NCI-H748 (cell line): ENCODE data around the gene PCLO.
"Not testable (repeated sequence)": the region's sequence is repeated elsewhere in the genome, so short reads cannot be mapped to it uniquely, and the experiment has no call there.

Experiments used
- DNase-seq: peaks from one replicate; lab custom pipeline; 2025; ENCODE audit not compliant: unreplicated experiment; lab: John Stamatoyannopoulos, UW

PCLO gene

DNA sequence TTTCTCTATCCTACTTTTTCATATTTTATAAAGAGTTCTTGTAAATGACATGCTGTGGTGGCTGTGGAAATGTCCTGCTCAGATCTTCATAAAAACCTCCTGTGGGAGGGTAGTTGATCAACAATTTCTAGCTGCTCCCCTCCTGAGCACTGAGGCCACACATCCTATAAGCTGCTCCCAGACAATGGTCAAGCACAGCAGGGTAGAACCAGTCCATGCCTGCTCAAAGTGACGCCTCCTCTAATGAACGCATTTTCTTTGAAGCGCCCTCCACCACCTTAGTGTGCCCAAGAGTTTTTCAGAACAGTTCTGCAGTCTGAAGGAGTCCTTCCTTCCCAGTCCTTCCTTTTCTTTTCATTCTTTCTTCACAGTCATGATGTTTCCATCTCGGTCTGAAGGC is 420.5 kb downstream of the PCLO start:
- no peak for DNase-seq

DNA sequence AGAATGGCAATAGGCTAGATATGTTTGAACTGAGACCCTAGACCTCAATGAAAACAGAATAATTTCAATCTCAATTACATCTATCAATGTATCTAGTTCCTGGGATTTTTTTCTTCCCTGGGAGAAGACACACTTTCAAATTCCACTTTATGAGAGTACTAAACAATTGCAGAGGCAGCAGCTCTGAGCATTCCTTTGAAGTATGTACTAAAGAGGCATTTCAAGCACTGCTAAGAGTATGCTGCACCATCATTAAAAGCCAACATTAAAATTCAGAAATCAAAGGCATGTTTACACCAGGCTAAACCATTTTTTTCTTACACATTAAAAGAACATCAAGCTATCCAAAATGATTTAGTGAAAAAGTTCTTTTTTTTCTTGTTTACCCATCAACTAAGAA is 421.2 kb downstream of the PCLO start:
- DNase-seq, result no peak

DNA sequence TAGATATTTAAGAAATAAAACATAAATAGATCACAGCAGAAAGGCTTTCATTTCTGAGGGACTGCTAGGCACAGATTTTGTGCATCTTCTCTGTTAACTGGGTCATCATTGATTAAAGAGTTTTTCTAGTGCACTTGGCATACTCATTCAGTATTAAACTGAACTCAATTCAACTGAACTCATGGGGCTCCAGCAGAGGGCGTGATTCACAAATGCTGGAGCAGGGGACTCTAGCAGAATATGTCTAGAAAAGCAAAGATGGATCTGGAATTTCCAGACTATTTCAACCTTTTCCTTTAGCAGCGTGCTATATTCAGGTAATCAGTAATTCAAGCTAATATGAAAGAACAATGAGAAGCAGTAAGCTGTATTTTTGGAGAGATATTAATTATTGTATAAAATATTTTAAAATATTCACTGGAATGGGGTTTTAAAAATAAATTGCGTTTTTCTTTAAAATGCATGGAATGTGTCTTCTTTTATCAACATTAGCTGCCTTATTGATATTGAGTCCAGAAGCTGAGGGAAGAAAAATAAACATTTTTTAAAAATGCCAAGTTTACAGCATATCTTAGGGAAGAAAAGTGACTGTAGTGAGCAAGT is 422.3 kb downstream of the PCLO start:
- DNase-seq, result peak; percentile 79

DNA sequence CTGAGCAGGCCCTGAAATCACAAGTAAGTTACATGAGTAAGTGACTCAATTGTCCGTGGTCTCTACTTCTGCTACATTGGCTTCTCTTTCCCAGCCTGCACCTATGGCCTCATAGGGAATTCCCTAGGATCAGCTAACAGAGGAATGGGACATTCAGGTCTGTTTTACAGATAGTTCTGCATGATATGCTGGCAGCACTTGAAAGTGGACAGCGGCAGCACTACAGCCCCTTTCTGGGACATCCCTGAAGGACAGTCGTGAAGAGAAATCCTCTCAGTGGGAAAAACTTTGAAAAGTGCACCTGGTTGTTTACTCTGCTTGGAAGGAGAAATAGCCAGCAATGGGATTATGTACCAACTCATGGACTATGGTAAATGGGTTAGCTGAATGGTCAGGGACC is 426.1 kb downstream of the PCLO start:
- DNase-seq, result no peak

DNA sequence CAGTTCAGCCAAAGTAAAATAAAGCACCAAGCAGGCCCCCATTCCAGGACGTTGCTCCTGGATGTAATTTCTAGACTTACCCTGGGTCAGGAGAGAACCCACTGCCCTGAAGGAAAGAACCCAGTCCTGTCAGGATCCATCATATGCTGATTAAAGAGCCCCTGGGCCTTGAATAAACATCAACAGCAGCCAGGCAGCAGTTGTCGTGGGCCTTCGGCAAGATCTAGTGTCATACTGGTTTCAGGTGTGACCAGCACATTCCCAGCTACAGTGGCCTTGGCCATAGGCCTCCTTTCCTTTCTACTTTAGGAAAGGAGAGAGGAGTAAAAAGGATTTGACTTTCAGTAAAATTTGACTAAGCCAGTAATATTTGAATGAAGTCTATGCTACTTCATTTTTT is 430.0 kb downstream of the PCLO start:
- no peak for DNase-seq

DNA sequence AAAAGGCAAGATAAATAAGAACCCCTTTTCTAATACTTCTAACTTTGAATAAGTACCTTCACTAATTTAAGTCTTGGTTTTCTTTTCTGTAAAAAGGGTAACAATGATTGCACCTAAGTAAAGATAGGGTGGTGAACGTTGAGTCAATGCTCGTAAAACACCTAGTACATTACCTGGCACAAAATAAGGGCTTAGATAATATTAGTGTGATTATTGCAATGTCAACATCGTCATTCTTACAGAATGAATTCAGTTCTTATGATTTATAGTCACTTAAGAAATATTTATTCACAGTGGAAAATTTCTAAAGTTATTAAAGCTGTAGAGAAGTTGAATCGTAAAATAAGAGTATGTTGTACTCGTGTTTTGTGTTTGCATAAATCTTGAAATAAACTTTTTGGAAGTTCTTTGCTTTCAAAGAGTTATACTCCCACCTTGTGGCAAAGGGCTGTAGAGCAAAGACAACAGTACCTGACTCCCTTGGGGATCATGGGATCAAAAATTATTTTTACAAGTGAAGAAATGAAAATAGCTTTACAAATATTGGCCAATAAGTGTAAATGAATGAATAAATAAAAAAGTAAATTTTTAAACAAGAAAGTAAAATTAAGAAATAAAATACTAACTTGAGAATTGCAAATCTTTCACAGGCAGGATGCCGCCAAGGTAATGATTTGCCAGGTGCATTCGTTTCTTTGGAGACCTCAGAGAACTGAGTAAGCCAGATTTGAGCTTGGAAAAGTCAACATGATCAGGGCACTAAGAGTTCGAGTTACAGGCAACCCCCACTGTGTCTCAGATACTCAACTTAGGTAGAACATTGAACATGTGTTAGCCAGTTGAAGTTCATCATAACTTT is 433.3 kb downstream of the PCLO start:
- DNase-seq, result peak; percentile 57

DNA sequence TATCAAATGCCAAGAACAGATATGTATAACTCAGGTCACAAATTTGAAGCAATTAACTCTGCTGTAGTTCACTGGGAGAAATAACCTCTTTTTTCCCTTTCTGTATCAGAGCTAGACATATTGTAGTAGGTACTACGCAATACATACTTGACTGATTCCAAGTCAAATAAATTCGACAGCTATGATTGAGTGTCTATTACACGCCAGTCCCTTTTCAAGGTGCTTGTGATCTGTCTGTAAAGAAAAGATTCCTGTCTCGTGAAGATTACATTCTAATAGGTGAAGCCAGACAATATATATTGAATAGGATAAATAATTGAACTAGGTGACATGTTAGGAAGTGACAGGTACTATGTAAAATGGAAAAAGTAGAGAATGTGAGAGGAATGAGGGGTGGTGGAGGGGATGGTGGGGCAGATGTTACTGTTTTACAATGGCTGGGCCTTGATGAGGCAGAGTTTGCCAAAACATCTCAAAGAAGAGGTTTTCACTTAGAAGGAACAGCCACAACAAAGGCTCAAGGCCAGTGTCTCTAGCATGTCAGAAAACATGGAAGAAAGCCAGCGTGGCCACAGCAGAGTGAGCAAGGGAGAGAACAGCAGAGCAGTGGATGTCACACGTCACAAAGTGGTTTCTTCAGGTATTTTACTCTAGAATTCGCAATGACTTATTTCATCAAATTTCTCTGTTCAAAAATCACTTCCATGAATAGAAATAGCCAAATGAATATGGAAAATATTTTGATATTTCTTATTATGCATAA is 436.5 kb downstream of the PCLO start:
- peak; percentile 20 for DNase-seq

DNA sequence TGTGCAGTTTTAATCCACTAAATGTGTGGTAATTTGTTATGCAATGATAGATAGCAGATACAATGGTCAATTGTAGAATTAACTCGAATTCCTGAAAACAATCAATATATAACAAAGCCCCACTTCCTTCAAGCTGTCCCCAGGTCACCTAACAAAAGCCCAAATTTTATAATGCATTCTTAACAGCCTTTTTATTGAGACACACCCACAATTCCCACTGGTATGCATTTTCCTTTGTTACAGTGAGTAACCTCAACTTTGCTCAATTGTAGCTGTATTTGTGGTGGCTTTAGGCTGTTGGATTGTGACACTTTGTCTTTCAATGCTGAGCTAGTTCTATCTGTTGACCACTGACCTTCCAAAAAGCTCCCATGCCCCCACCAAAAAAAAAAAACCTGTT is 439.3 kb downstream of the PCLO start:
- DNase-seq, result peak; percentile 31

DNA sequence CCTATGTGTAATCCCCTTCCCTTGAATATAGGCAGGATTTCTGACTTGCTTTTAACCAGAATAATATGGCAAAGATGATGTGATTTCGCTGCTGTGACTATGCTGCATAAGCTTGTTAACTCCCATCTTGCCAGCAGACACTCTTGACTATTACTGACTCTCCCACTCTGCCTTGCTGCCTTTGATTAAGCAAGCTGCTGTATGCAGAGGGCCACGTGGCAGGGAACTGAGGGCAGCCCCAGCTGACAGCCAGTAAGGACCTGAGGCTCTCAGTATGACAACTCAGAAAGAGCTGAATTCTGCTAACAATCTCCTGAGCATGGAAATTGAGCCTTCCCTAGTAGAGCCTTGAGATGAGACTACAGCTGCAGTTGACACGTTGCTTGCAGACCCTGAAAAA is 439.7 kb downstream of the PCLO start:
- DNase-seq, result peak; percentile 31

DNA sequence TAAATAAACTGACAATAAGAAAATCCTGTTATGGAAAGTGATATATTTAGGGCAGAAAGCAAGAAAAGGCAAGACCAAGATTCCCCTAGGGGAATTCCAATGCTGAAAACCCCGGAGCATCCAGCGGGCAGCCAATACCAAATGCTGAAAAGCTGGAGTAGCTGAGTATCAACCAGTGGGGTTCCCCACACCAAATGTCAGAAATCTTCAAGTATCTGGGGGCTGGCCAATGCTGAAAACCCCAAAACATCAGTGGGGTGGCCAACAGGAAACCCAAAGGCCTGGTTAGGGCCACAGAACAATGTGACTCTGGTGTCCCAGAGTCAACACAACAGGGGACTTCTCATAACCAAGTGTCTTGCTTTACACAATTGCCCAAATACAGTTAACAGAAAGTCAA is 447.3 kb downstream of the PCLO start:
- DNase-seq, result no peak

DNA sequence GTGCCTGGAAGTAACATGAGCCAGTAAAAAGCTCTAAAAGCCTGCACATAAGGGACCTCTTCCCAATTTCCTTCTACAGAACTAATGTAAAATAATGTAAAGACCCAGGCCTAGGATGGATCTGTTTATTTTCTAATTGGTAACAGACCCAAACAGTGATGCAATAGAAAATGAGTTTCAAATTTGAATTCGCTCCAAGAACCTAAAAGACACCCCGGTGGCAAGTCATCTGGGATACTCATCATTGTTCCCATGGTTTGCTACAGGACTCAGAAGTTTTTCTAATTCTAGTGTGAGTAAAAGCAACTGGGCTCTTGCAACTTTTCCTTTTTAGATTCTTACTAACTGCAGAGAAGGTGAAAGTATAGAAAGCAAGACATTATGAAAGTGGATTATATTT is 447.8 kb downstream of the PCLO start:
- no peak for DNase-seq

DNA sequence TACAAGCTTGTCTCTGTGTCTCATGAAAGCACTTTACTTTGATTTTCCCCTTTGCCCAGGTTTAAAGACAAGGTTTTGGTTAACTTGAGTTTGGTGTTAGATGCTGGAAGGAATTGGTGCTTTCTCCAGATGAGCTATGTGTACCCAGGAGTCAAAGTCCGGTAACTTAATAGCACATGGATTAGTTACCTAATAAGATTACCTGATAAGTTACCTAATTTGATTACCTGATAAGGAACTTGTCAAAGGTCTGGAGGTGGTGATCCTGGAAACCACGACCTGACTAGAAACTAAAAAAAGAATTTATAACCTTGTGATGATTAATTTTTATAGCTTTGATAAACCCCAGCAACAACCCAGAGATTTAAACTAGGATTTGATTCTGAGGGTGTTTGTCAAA is 449.2 kb downstream of the PCLO start:
- DNase-seq, result no peak

DNA sequence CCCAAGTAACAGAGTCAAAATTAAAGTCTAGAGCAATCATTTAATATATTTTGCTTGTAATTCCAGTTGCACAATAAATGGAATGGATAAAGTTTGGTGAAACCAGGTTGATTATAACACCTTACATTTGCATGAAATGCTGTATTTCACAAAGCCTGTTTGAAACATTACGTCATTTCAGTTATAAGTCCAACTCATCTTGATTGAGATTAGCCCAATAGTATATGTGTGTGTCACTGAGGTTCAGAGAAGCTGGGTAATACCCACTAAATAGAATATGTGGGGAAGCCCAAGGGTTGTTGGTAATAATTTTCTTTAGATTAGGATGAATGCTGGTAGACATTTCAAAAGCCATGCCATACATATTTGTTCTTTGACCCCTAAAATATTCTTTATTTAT is 456.3 kb downstream of the PCLO start:
- not testable (repeated sequence) for DNase-seq

DNA sequence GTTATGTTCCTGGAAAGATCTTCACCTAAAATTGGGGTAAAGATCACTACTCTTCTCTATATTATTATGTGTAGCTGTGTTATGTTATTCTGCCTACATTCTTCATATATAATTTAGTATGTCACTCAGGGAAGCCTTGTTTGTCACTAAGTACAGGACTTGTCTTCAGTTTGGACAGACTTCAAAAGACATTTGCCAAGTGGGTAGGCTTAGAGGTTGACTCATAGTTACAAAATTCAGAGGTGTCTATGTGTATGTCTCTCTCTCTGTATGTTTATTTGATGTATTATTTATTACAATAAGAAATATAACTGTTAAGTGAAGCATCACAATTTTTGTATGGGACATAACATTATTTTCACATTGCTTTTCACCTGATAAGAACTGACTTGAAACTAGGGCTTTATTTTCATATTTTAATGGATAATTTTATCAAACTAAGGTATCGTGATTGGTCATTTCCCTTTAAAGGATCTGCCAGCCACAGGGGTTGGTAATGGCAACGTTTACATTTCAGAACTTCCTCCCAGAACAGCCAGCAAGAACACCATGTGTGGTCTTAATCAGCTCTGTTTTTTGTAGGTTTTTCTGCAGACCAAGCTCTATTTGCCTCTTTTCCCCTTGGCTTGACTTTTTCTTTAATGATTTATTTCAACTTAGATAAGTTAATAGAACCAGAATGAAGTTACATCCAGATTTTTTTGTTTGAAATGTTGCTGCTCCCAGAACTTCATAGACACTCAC is 457.0 kb downstream of the PCLO start:
- no peak for DNase-seq

DNA sequence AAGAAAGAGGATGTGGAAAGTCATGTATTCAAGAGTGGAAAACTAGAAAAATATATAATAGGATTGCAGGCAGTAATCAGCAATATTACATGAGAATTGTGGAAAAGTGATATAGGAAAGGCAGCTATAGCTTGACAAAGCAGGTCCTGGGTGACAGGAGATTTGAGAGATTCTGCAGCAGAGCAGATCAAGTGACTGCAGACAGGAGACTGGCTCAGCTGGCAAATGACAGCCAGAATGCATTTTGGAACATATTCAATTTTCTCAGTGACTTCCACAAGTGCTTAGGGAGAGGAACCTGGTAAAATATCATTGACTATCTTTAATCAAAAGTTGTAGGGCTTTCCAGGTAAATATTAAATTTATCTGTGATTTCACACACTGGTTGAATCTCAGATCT is 458.6 kb downstream of the PCLO start:
- peak; percentile 55 for DNase-seq
